H1 (cell line): ENCODE data around the gene PCDHGB7. TPM values are rescaled to one million over a fixed set of nuclear protein-coding genes. Genes with fewer than 3 reads are reported as not detected.

Experiments
- CTCF ChIA-PET: fragments of 300-600 bp; sonication (Branson Sonifier 250); formaldehyde crosslinking; loops from one replicate; lab custom pipeline; 2021; ENCODE audit not compliant: partially characterized antibody; lab: Charles Lee
- POLR2A ChIA-PET: fragments of 300-600 bp; sonication (Branson Sonifier 250); formaldehyde crosslinking; loops from one replicate; lab custom pipeline; 2021; ENCODE audit warnings: inconsistent platforms; ENCODE audit not compliant: partially characterized antibody; lab: Charles Lee
- DNase-seq, 2 experiments: peaks; one replicate each; pipeline versions ENCODE4 v3.0.0 to v3.0.0-alpha.2; 2010 to 2022; ENCODE audit warnings: low spot score in 2 of 2, low read depth in 1 of 2, mixed read lengths in 1 of 2
- FAIRE-seq: peaks from 2 replicates; lab custom pipeline; 2011; peaks lifted over from hg19 to GRCh38; lab: Jason Lieb, UNC
- H2AFZ ChIP-seq: 2 replicates; pipeline ENCODE4 v1.8.1; 2012; ENCODE audit warnings: low read length, inconsistent platforms
- H2AK5ac ChIP-seq: 2 replicates; pipeline ENCODE4 v1.6.1; 2013; ENCODE audit warnings: low read depth, low read length
- H2BK120ac ChIP-seq: replicated peaks from 2 replicates; pipeline ENCODE3; 2013; ENCODE audit warnings: low read depth, low read length, inconsistent platforms
- H2BK12ac ChIP-seq: 2 replicates; pipeline ENCODE4 v1.6.1; 2013; ENCODE audit warnings: low read depth, low read length
- H2BK15ac ChIP-seq: 2 replicates; pipeline ENCODE4 v1.6.1; 2013; ENCODE audit warnings: low read length
- H2BK20ac ChIP-seq: 2 replicates; pipeline ENCODE4 v1.6.1; 2013; ENCODE audit warnings: low read length
- H2BK5ac ChIP-seq: 2 replicates; pipeline ENCODE4 v1.6.1; 2013; ENCODE audit warnings: low read depth, low read length
- H3K14ac ChIP-seq: 2 replicates; pipeline ENCODE4 v1.6.1; 2013; ENCODE audit warnings: inconsistent platforms; ENCODE audit not compliant: insufficient read length
- H3K18ac ChIP-seq: 2 replicates; pipeline ENCODE4 v1.6.1; 2013; ENCODE audit warnings: low read length; ENCODE audit errors: extremely low read depth
- H3K23ac ChIP-seq: 2 replicates; pipeline ENCODE4 v1.6.1; 2013; ENCODE audit warnings: inconsistent platforms; ENCODE audit not compliant: insufficient read length
- H3K23me2 ChIP-seq: 2 replicates; pipeline ENCODE4 v1.6.1; 2013; ENCODE audit warnings: low read depth, low read length
- H3K27ac ChIP-seq: 2 replicates; pipeline ENCODE4 v1.6.1; 2011; ENCODE audit warnings: low read depth, low read length, inconsistent platforms
- H3K27me3 ChIP-seq, 4 experiments: replicated peaks in 1 of 4; 1 replicate in 1 of 4; 2 replicates in 3 of 4; pipeline versions ENCODE4 v1.6.1 to v1.8.1; 2011 to 2013; ENCODE audit warnings: low read length in 3 of 4, mild to moderate bottlenecking in 3 of 4, inconsistent platforms in 2 of 4, mixed read lengths in 2 of 4, moderate library complexity in 1 of 4; ENCODE audit not compliant: control insufficient read depth in 3 of 4, insufficient read depth in 3 of 4; ENCODE audit errors: extremely low read depth in 1 of 4
- H3K36me3 ChIP-seq, 4 experiments: 2 replicates each; pipeline versions ENCODE4 v1.6.1 to v1.8.1; 2011 to 2013; ENCODE audit warnings: mild to moderate bottlenecking in 4 of 4, low read length in 3 of 4, moderate library complexity in 2 of 4, control low read depth in 1 of 4, inconsistent platforms in 1 of 4; ENCODE audit not compliant: insufficient read depth in 4 of 4, control insufficient read depth in 2 of 4
- H3K4ac ChIP-seq: replicated peaks from 2 replicates; pipeline ENCODE3; 2013; ENCODE audit warnings: low read length, low read depth, mixed read lengths, inconsistent platforms; ENCODE audit not compliant: insufficient read length
- H3K4me1 ChIP-seq, 4 experiments: replicated peaks in 1 of 4; 1 replicate in 1 of 4; 2 replicates in 3 of 4; pipeline versions ENCODE4 v1.6.1 to v1.8.1; 2011 to 2013; ENCODE audit warnings: low read length in 3 of 4, inconsistent platforms in 2 of 4, mixed read lengths in 1 of 4; ENCODE audit not compliant: insufficient read depth in 4 of 4, control insufficient read depth in 3 of 4
- H3K4me2 ChIP-seq, 2 experiments: 2 replicates each; pipeline versions ENCODE4 v1.6.1 to v1.8.1; 2011 to 2013; ENCODE audit warnings: low read depth in 2 of 2, low read length in 2 of 2, control low read depth in 1 of 2, inconsistent platforms in 1 of 2, mild to moderate bottlenecking in 1 of 2; ENCODE audit not compliant: insufficient read depth in 1 of 2
- H3K4me3 ChIP-seq, 4 experiments: fragments of 200-600, 300-600 bp in 1 of 4; sonication (generic), shearing (Covaris generic), sonication (Bioruptor Twin) in 1 of 4; 2 replicates each; pipeline versions ENCODE4 v1.5.1 to v1.8.1; 2011 to 2016; ENCODE audit warnings: low read length in 4 of 4, low read depth in 3 of 4, control low read depth in 2 of 4, inconsistent platforms in 2 of 4, mild to moderate bottlenecking in 2 of 4, mixed read lengths in 1 of 4, moderate library complexity in 1 of 4; ENCODE audit not compliant: insufficient read depth in 2 of 4; ENCODE audit errors: extremely low read depth in 1 of 4
- H3K56ac ChIP-seq: replicated peaks from 2 replicates; pipeline ENCODE3; 2013; ENCODE audit warnings: low read depth, mild to moderate bottlenecking, mixed read lengths, low read length, inconsistent platforms; ENCODE audit not compliant: insufficient read length
- H3K79me1 ChIP-seq: 2 replicates; pipeline ENCODE4 v1.6.1; 2013; ENCODE audit warnings: low read depth, low read length, control low read depth
- H3K79me2 ChIP-seq, 2 experiments: 2 replicates each; pipeline versions ENCODE4 v1.6.1 to v1.8.1; 2012 to 2013; ENCODE audit warnings: low read length in 2 of 2, mild to moderate bottlenecking in 2 of 2, inconsistent platforms in 1 of 2; ENCODE audit not compliant: insufficient read depth in 2 of 2, control insufficient read depth in 1 of 2
- H3K9ac ChIP-seq, 4 experiments: replicated peaks in 1 of 4; 1 replicate in 1 of 4; 2 replicates in 3 of 4; pipeline versions ENCODE4 v1.6.1 to v1.8.1; 2011 to 2013; ENCODE audit warnings: low read depth in 3 of 4, low read length in 3 of 4, control low read depth in 2 of 4, mild to moderate bottlenecking in 2 of 4, moderate library complexity in 2 of 4, inconsistent platforms in 1 of 4; ENCODE audit errors: extremely low read depth in 1 of 4
- H3K9me3 ChIP-seq, 2 experiments: 2 replicates each; pipeline versions ENCODE4 v1.6.1 to v1.8.1; 2012 to 2013; ENCODE audit warnings: mild to moderate bottlenecking in 2 of 2, moderate library complexity in 2 of 2, control low read depth in 1 of 2, inconsistent platforms in 1 of 2, low read depth in 1 of 2, low read length in 1 of 2, mixed read lengths in 1 of 2; ENCODE audit not compliant: insufficient read depth in 2 of 2
- H4K20me1 ChIP-seq, 2 experiments: replicated peaks in 1 of 2; 2 replicates each; pipeline versions ENCODE3 to v1.8.1; 2011 to 2013; ENCODE audit warnings: inconsistent platforms in 2 of 2, low read length in 2 of 2, mild to moderate bottlenecking in 1 of 2; ENCODE audit not compliant: insufficient read depth in 2 of 2, control insufficient read depth in 1 of 2
- H4K5ac ChIP-seq: 2 replicates; pipeline ENCODE4 v1.6.1; 2013; ENCODE audit warnings: low read length, low read depth, mixed read lengths, inconsistent platforms; ENCODE audit not compliant: insufficient read length
- H4K8ac ChIP-seq: 2 replicates; pipeline ENCODE4 v1.8.0; 2013; ENCODE audit warnings: mild to moderate bottlenecking, moderate library complexity, low read length, inconsistent platforms; ENCODE audit not compliant: insufficient read depth; ENCODE audit errors: extremely low read depth
- H4K91ac ChIP-seq: replicated peaks from 2 replicates; pipeline ENCODE3; 2013; ENCODE audit warnings: low read length, mixed read lengths, inconsistent platforms; ENCODE audit not compliant: insufficient read length
- NANOG ChIP-seq: IDR thresholded peaks from 2 replicates; pipeline ENCODE4 v1.6.1; 2011; ENCODE audit warnings: low read length, low read depth, mild to moderate bottlenecking, inconsistent platforms; ENCODE audit not compliant: insufficient read depth, poor library complexity, severe bottlenecking
- RAD21 ChIP-seq, 2 experiments: IDR thresholded peaks in 1 of 2; conservative IDR thresholded peaks in 1 of 2; 2 replicates each; pipeline ENCODE4 v1.6.1; 2011; ENCODE audit warnings: low read depth in 2 of 2, low read length in 2 of 2, improper control_type of control experiment in 1 of 2, inconsistent platforms in 1 of 2, mild to moderate bottlenecking in 1 of 2, moderate library complexity in 1 of 2
- whole genome bisulfite sequencing, 2 experiments: shearing (Covaris generic) in 1 of 2; methylation state at CpG; one replicate each; pipeline versions ENCODE4 v1.1.6 to v1.1.7; 2013 to 2015; ENCODE audit warnings: low lambda C conversion rate in 2 of 2, mixed read lengths in 2 of 2, inconsistent platforms in 1 of 2, low coverage in 1 of 2, missing lambda C conversion rate in 1 of 2; ENCODE audit not compliant: insufficient replicate concordance in 2 of 2, insufficient coverage in 1 of 2, insufficient read length in 1 of 2; ENCODE audit errors: extremely low coverage in 1 of 2, missing lambda C conversion rate in 1 of 2; 5-methylcytosine and 5-hydroxymethylcytosine counted together
- polyA plus RNA-seq, 7 experiments: library from polyadenylated mRNA; depleted of rRNA in 3 of 7; stranded (reverse) in 5 of 7; unstranded in 2 of 7; fragments of >200 nt in 5 of 7; fragments of 200-250 nt in 2 of 7; gene quantifications; 1 replicate in 5 of 7; 2 replicates in 1 of 7; 4 replicates in 1 of 7; pipeline versions ENCODE4 v1.2.1 to v1.2.3, GENCODE V29; 2011 to 2013; ENCODE audit warnings: missing spikeins in 2 of 7, mixed read lengths in 2 of 7
- total RNA-seq: library from RNA; stranded (reverse); fragmentation: NEBNext Ultra II Directional; extraction: Animal tissue kit (Norgen Biotek cat#: 25700); gene quantifications from 2 replicates; pipeline ENCODE4 v1.2.1, GENCODE V29; 2021

The PCDHGB7 gene
- total and polyA plus RNA-seq, 2 of the 8 experiments (the other 6 are each of a cell fraction or from before 2014, with no cell fraction given), result 4.1 to 9.5 TPM

DNA sequence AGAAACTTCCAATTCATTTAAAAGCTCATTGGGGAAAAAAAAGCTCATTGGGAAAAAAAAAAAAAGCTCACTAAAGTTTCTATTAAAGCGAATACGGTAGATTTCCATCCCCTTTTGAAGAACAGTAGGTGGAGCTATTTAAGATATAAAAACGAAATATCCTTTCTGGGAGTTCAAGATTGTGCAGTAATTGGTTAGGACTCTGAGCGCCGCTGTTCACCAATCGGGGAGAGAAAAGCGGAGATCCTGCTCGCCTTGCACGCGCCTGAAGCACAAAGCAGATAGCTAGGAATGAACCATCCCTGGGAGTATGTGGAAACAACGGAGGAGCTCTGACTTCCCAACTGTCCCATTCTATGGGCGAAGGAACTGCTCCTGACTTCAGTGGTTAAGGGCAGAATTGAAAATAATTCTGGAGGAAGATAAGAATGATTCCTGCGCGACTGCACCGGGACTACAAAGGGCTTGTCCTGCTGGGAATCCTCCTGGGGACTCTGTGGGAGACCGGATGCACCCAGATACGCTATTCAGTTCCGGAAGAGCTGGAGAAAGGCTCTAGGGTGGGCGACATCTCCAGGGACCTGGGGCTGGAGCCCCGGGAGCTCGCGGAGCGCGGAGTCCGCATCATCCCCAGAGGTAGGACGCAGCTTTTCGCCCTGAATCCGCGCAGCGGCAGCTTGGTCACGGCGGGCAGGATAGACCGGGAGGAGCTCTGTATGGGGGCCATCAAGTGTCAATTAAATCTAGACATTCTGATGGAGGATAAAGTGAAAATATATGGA is 13.0 kb downstream of the PCDHGB7 start, which contains the start of gene PCDHGA12:
Gene PCDHGA12, plus strand, starts transcription at position 176 of the 782 bp plus-strand sequence. Its CDS starts 253 bp downstream, at position 429.
- Histone ChIP-seq H2AFZ (no peak within 1 kb of the TSS), H3K79me2 (no peaks in the 10 kb centered on the region), H2AK5ac (no peak within 1 kb of the TSS), H2BK20ac (no peak within 1 kb of the TSS), H4K5ac (no peak within 1 kb of the TSS), H3K23ac (no peak within 1 kb of the TSS), H3K4me2 (no peak within 1 kb of the TSS), H3K36me3 (peaks cover 0 to 17% (median under 1%) of the 10 kb centered on the region in 4 experiments; a peak in 3 of 8 replicates), H3K9ac (no peak within 1 kb of the TSS), H3K4me1 (no peaks in the 10 kb centered on the region), H3K4ac (no peak within 1 kb of the TSS), H2BK120ac (no peak within 1 kb of the TSS), H3K9me3 (peaks cover 37 to 50% of the 10 kb centered on the region in 2 experiments), H2BK12ac (no peak within 1 kb of the TSS), H3K27ac (no peak within 1 kb of the TSS), H2BK15ac (no peak within 1 kb of the TSS), H3K14ac (no peak within 1 kb of the TSS), H3K27me3 (no peaks in the 10 kb centered on the region), H4K8ac (no peak within 1 kb of the TSS), H4K20me1 (no peaks in the 10 kb centered on the region), H3K56ac (no peak within 1 kb of the TSS), H4K91ac (no peak within 1 kb of the TSS), H3K79me1 (peaks cover 2% of the 10 kb centered on the region; the same call in 1 of the 2 replicates), H3K23me2 (no peaks in the 10 kb centered on the region), H2BK5ac (no peak within 1 kb of the TSS), H3K4me3 (no peak within 1 kb of the TSS), H3K18ac (no peak within 1 kb of the TSS)
- FAIRE-seq (no peak), DNase-seq (no peak)
- ChIA-PET POLR2A (interaction anchor here (1.4 kb wide), 1 partner anchor 83 kb away, joined by 4 read pairs; no protein-coding TSS in a partner anchor), CTCF (interaction anchor here (0.8 to 7.0 kb wide), 28 partner anchors 9 to 228 kb away, joined by 3 to 67 read pairs (median 6); partner anchors contain the start of genes PCDHB12, PCDHB14, PCDHB15 and PCDHGA10)
- WGBS, 2 experiments, result 95% methylated on average over 32 of the region's 33 CpGs; no CpG with 5 or more reads in 1 of the 2 experiments
- TF ChIP-seq RAD21 (IDR thresholded peaks at IDR 0.05 in 1 of 2, conservative IDR thresholded peaks at IDR 0.05 in 1 of 2; ENCODE audit: low read depth in 2 of 2, low read length in 2 of 2) (peak; percentile 18 to 36; a peak in 3 of 4 replicates), NANOG (no peak)
